ENCODE measurements around the gene RFC5. TPM values are rescaled to one million over a fixed set of nuclear protein-coding genes. Genes with fewer than 3 reads are reported as not detected.

The RFC5 gene
- total and polyA plus RNA-seq, 2 of the 13 experiments (the other 11 are each of a cell fraction or from before 2014, with no cell fraction given) = 16.8 to 51.4 TPM

GRCh38 chr12:118011377-118011776 lies 5.1 kb upstream of the RFC5 start (continued):
- TF ChIP-seq ZHX2 (IDR thresholded peaks at IDR 0.05; ENCODE audit: low read depth) (no peak), ZHX2 (CRISPR knock-in tag; IDR thresholded peaks at IDR 0.05; ENCODE audit: borderline replicate concordance) (no peak)

- Histone ChIP-seq H4K20me1 (ENCODE audit: insufficient read depth, low read length) (no peaks in the 10 kb centered on the region), H3K36me3 (replicated peaks in 1 of 2; ENCODE audit: control insufficient read depth in 1 of 2, insufficient read depth in 2 of 2, low read length in 2 of 2) (no peaks in the 10 kb centered on the region), H3K4me2 (ENCODE audit: low read depth, low read length) (no peak overlapping the region), H2AFZ (ENCODE audit: low read length) (no peak overlapping the region), H3K4me1 (ENCODE audit: insufficient read depth, low read length) (peaks cover 17% of the 10 kb centered on the region), H3K9ac (ENCODE audit: insufficient read depth, low read depth, low read length) (no peak overlapping the region), H3K4me3 (replicated peaks in 1 of 3; ENCODE audit: insufficient read depth in 1 of 3, low read depth in 2 of 3, low read length in 3 of 3) (no peak overlapping the region), H3K9me3 (ENCODE audit: low read length) (no peaks in the 10 kb centered on the region), H3K27me3 (ENCODE audit: control insufficient read depth in 1 of 2, insufficient read depth in 2 of 2, low read length in 2 of 2) (no peaks in the 10 kb centered on the region; a peak in 1 of 5 replicates), H3K27ac (ENCODE audit: extremely low read length, insufficient read depth, low read length) (no peak overlapping the region), H3K79me2 (ENCODE audit: insufficient read depth, low read length) (peaks cover 2% of the 10 kb centered on the region)
- no peak for FAIRE-seq
- BruUV-seq (replicated peaks) = no TSS peak
- ATAC-seq = no peak
- POLR2A ChIA-PET = no interaction called here
- DNase-seq (ENCODE audit: low spot score) = no peak
- intact Hi-C loops (cut with micrococcal nuclease; ENCODE audit: unreplicated experiment) = no loop called here
- WGBS (ENCODE audit: low lambda C conversion rate) = 38% methylated on average over 3 of the region's 3 CpGs
- CTCF ChIA-PET (ENCODE audit: low intra/inter-chr PET ratio, low total read pairs) = no interaction called here
- in situ Hi-C loops (cut with HindIII; ENCODE audit: extremely low pct_ligation_motif_present, low pct_unique_long_range_greater_than_20kb) = no loop called here
- TF ChIP-seq HOXA9 (CRISPR knock-in tag; IDR thresholded peaks at IDR 0.05; ENCODE audit: borderline replicate concordance) (no peak), FOXJ3 (CRISPR knock-in tag; IDR thresholded peaks at IDR 0.05; ENCODE audit: borderline replicate concordance) (no peak), ZNF142 (CRISPR knock-in tag; IDR thresholded peaks at IDR 0.05) (no peak), ELF1 (CRISPR knock-in tag; IDR thresholded peaks at IDR 0.05) (no peak), TEAD2 (CRISPR knock-in tag; IDR thresholded peaks at IDR 0.05) (no peak), ZNF20 (CRISPR knock-in tag; IDR thresholded peaks at IDR 0.05) (no peak), ZFAT (CRISPR knock-in tag; conservative IDR thresholded peaks at IDR 0.05) (no peak)
Observed at GRCh38 chr12:118011961-118012360, 4.5 kb upstream of the RFC5 start.
